ENCODE data around the gene CYB5RL. TPM values are rescaled to one million over a fixed set of nuclear protein-coding genes. Genes with fewer than 3 reads are reported as not detected.

Gene CYB5RL
- polyA plus RNA-seq, 3 donors from 2014 or later, result 1.5 to 3.6 (median 3.3) TPM

DNA sequence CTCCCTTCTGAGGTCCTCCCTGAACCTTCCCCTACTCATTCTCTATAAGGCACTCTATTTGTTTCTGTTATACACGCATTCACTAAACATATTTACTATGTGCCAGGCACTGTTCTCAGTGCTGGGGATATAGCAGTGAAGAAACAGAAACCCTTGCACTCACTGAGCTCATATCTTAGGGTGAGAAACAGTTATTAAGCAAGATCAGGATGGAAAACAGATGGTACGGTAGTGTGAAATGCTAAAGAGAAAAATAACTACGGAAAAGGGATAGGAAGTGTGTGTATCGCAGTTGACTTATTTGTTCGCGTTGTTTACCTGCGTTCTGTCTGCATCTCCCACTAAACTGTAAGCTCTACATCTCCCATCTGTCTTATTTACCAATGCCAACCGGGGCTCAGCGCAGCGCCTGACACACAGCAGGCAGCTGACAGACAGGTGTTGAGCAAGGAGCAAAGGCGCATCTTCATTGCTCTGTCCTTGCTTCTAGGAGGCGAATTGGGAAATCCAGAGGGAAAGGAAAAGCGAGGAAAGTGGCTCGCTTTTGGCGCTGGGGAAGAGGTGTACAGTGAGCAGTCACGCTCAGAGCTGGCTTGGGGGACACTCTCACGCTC is 572 bp downstream of the CYB5RL start:
- Mint-ChIP-seq H3K9me3 (no peaks in the 10 kb centered on the region), H3K27me3 (ENCODE audit: low read depth in 3 of 3) (peaks cover 0 to 2% (median 0%) of the 10 kb centered on the region in 3 donors), H3K27ac (peak overlapping the region; percentile 52 to 92 (median 78)), H3K36me3 (peaks cover 0 to 11% (median 9%) of the 10 kb centered on the region in 3 donors), H3K4me1 (peaks cover 30 to 45% of the 10 kb centered on the region in 2 donors), H3K4me3 (peak overlapping the region; percentile 88 to 94 (median 93))
- no peak for DNase-seq

DNA sequence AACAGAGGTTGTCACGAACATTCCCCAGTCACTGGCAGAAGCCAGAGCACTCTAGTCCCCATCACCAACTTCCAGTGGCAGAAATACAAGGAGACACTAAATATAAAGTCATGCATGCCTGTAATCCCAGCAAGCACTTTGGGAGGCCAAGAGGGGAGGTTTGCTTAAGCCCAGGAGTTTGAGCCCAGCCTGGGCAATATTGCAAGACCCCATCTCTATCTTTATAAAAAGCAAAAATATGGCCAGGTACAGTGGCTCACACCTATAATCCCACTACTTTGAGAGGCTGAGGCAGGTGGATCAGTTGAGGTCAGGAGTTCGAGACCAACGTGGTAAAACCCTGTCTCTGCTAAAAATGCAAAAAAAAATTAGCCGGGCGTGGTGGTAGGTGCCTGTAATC is 6.4 kb downstream of the CYB5RL start:
- H3K4me1 Mint-ChIP-seq, result no peaks in the 10 kb centered on the region
- H3K27ac Mint-ChIP-seq, result no peak overlapping the region
- no peaks in the 10 kb centered on the region for H3K9me3 Mint-ChIP-seq
- no peak overlapping the region for H3K4me3 Mint-ChIP-seq
- H3K27me3 Mint-ChIP-seq (ENCODE audit: low read depth in 3 of 3), result no peaks in the 10 kb centered on the region
- no peak for DNase-seq
- H3K36me3 Mint-ChIP-seq, result peaks cover 4 to 28% (median 18%) of the 10 kb centered on the region in 3 donors

DNA sequence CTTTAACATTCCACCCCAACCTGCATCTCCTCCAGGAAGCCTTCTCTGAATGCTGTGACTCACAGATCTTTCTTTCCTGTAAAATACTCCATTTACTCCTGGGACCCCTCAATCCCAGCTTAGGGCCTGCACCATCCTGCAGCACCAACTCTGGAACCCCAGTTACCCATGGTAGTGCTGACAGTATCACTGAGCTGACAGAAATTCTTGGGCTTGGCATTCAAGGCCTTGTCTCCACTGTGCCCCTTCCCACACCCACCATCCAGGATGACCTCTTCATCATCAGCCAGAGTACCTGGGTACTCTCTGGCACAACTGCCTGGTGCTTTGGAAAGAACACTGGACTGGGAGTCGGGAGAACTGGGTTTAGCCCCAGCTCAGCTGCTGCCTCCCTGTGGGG is 8.3 kb downstream of the CYB5RL start:
- no peaks in the 10 kb centered on the region for H3K27me3 Mint-ChIP-seq (ENCODE audit: low read depth in 3 of 3)
- H3K9me3 Mint-ChIP-seq, result no peaks in the 10 kb centered on the region
- no peak overlapping the region for H3K4me3 Mint-ChIP-seq
- no peak for DNase-seq
- H3K27ac Mint-ChIP-seq, result no peak overlapping the region
- no peaks in the 10 kb centered on the region for H3K4me1 Mint-ChIP-seq
- peaks cover 4 to 34% (median 16%) of the 10 kb centered on the region in 3 donors for H3K36me3 Mint-ChIP-seq

DNA sequence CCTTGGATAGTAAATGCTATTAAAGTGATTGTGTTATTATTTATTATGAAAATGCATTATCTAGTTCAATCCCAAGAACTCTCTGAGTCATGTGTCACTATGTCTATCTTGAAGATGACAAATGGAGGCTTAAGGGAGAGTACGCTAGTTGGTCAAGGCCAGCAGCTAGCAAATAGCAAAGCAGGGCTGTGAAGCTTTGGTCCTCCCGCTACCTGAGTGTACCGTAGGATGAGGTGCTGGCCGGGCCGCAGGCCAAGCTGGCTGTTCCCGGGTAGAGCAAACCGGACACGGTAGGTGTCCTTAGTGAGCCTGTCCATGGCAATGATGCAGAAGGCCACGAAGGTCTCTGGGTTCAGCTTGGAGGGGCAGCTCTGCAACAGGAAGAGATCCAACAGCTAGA is 9.3 kb downstream of the CYB5RL start:
- Mint-ChIP-seq H3K4me3 (no peak overlapping the region), H3K27me3 (ENCODE audit: low read depth in 3 of 3) (no peaks in the 10 kb centered on the region), H3K36me3 (peaks cover 4 to 37% (median 13%) of the 10 kb centered on the region in 3 donors), H3K9me3 (no peaks in the 10 kb centered on the region), H3K27ac (no peak overlapping the region), H3K4me1 (no peaks in the 10 kb centered on the region)
- DNase-seq, result no peak

DNA sequence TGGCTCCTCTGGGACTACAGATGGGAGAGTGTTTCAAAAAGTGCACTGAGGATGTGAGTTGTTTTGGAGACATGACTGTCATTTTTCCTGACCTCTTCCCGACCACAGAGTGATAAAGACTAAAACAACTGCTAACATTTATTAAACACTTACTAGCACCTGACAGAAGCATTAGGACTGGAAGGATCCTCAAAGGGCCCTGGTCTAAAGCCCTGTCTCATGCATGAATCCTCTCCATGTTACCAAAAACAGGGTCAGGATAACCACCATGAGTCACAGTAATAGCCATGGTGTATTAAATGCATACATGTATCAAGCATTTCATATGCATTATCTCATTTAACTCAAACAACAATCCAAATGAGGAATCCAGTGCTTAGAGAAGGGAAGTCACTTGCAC is 11.5 kb downstream of the CYB5RL start:
- peaks cover 3 to 30% (median 11%) of the 10 kb centered on the region in 3 donors for H3K36me3 Mint-ChIP-seq
- no peak overlapping the region for H3K27ac Mint-ChIP-seq

DNA sequence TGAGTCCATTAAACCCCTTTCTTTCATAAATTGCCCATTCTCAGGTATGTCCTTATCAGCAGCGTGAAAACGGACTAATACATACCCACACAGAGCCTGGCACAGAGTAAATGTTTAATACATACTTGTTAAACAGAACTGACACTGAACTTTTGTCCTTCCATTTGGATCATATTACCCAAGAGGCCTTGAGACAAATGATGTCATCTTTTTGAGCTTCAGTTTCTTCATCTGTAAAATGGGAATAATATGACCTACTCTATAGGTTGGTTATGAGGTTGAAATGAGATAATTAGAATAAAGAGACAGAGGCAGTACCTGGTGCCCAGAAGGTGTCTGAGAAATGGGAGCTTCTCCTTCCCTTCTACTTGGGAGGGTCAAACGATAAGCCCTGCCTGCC is 13.8 kb downstream of the CYB5RL start:
- peaks cover 0 to 21% (median 7%) of the 10 kb centered on the region in 3 donors for H3K36me3 Mint-ChIP-seq
- H3K27ac Mint-ChIP-seq, result no peak overlapping the region
- H3K9me3 Mint-ChIP-seq, result no peaks in the 10 kb centered on the region
- no peaks in the 10 kb centered on the region for H3K27me3 Mint-ChIP-seq (ENCODE audit: low read depth in 3 of 3)
- DNase-seq, result no peak
- no peaks in the 10 kb centered on the region for H3K4me1 Mint-ChIP-seq
- H3K4me3 Mint-ChIP-seq, result no peak overlapping the region

More for the DNA sequence above, 11.5 kb downstream of the CYB5RL start:
- Mint-ChIP-seq H3K27me3 (ENCODE audit: low read depth in 3 of 3) (no peaks in the 10 kb centered on the region), H3K4me3 (no peak overlapping the region), H3K9me3 (no peaks in the 10 kb centered on the region), H3K4me1 (no peaks in the 10 kb centered on the region)
- no peak for DNase-seq

DNA sequence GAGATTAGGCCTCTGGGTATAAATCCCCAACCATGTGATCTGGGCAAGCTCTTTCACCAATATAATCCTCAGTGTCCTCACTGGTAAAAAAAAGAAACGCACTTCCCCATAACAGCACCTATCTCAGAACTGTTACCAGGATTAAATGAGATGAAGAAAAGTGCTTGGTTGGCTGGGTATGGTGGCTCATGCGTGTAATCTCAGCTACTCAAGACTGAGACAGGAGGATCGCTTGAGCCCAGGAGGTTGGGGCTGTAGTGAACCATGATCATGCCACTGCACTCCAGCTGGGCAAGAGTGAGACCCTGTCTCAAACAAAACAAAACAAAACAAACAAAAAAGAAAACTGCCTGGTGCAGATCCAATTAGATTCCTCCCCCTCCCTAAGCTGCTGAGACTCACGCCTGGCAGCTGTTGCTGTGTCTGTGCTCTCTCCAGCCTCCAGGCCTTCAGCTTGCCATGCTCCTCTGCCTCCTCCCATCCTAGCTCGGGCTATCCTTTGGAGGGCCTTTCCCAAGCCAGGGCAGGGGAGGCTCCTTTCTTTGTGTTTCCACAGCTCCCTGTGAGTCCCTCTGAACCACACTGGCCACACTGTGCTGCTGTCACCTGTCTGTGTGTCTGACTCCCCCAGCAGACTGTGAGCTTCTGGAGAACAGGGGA is 19.0 kb downstream of the CYB5RL start:
- no peak for DNase-seq
- Mint-ChIP-seq H3K9me3 (no peaks in the 10 kb centered on the region), H3K36me3 (peaks cover 0 to 15% (median under 1%) of the 10 kb centered on the region in 3 donors), H3K27me3 (ENCODE audit: low read depth in 3 of 3) (peaks cover 0 to 3% (median 2%) of the 10 kb centered on the region in 3 donors), H3K4me3 (no peak overlapping the region), H3K4me1 (no peaks in the 10 kb centered on the region), H3K27ac (peak overlapping the region in 1 of 6 donors; percentile 11)

DNA sequence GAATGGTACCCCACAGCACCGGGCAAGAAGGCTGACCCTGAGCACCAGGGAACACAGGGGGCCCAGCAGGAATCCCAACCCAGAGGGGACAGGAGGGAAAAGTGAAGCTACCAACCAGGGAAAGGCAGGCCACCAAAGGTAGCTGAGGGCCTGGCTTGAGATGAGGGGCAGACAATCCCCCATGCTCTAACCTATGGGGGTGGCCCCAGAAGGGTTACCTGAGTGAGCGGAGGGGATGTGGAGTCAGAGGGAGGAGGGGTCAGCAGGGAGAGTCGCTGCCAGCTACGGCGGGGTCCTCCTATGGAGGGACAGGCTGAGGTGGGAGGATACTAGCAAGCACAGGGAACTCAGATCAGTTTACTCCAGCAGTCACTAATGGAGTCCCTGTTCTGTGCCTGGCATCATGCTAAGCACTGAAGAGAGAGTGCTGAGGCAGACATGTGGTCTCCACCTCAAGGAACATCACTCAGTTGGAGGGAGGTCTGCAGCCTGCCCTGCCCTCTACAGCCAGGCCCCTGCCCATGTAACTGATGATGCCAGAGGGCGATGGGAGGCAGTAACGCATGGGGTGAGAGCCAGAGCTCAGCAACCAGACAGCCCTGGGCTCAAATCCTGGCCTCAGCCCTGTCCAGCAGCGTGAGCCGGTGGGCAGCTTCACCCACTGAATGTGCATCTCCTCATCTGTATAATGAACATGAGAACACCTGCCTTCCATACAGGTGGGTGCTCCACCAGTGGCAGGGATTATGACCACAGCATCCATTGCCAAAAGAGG is 21.3 kb downstream of the CYB5RL start:
- no peaks in the 10 kb centered on the region for H3K4me1 Mint-ChIP-seq
- DNase-seq, result no peak
- H3K36me3 Mint-ChIP-seq, result peaks cover 0 to 6% (median 3%) of the 10 kb centered on the region in 3 donors
- H3K9me3 Mint-ChIP-seq, result no peaks in the 10 kb centered on the region
- no peak overlapping the region for H3K4me3 Mint-ChIP-seq
- H3K27ac Mint-ChIP-seq, result peak overlapping the region in 1 of 6 donors; percentile 40
- peaks cover 0 to 5% (median 2%) of the 10 kb centered on the region in 3 donors for H3K27me3 Mint-ChIP-seq (ENCODE audit: low read depth in 3 of 3)

DNA sequence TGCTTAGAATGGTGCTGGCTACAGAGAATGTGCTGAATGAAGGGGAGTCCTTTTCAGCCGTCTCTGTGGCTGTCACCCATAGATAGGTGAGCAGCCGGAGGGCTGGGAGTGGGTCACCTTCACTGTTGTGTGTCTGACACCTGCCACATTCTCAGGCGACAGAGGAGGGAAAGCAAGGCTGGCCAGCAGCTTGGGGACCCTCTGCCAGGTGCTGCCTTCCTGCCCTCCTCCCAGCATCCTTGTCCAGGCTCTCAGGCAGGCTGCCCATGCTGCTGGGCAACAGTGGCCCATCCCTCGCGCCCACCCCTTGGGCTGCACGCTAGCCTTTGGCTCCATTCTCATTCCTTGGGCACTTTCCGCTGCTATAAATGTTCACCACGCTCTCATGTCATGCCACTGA is 22.1 kb downstream of the CYB5RL start:
- DNase-seq, result no peak
- Mint-ChIP-seq H3K27me3 (ENCODE audit: low read depth in 3 of 3) (peaks cover 0 to 5% (median 2%) of the 10 kb centered on the region in 3 donors), H3K4me3 (no peak overlapping the region), H3K4me1 (no peaks in the 10 kb centered on the region), H3K36me3 (peaks cover 0 to 6% (median 3%) of the 10 kb centered on the region in 3 donors), H3K27ac (no peak overlapping the region), H3K9me3 (no peaks in the 10 kb centered on the region)

DNA sequence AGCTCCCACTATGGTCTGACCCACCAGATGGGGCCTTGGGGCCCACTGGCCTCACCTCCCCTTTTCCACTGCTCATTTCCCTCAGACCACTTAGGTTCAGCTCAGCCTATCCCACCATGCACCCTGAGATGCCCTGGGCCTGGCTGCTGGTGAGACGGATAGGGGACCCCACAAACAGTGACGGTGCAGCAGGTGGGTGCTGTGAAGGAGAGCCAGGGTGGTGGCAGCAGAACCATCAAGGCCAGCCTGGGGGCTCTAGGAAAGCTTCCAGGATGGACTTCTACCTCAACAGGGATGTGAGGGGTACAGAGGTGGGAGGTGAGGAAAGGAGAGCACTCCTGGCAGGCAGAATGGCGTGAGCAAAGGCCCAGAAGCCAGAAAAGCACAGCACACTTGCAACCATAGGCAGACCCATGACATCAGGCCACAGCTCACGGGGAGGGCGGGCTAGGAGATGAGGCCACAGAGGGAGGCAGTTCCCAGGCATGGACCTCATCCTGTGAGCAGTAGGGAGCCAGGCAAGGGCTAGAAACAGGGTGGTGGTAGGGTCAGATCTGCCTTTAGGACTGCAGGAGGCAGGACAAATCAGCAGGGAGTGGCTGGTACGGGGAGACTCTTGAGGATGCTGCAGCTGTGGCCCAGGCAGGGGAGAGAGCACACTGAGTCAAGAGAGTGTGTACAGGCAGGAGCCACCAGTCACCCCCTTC is 23.1 kb downstream of the CYB5RL start:
- Mint-ChIP-seq H3K27me3 (ENCODE audit: low read depth in 3 of 3) (peaks cover 0 to 5% (median 2%) of the 10 kb centered on the region in 3 donors), H3K27ac (no peak overlapping the region), H3K4me3 (no peak overlapping the region), H3K9me3 (no peaks in the 10 kb centered on the region), H3K36me3 (peaks cover 0 to 6% (median 3%) of the 10 kb centered on the region in 3 donors), H3K4me1 (no peaks in the 10 kb centered on the region)
- no peak for DNase-seq

DNA sequence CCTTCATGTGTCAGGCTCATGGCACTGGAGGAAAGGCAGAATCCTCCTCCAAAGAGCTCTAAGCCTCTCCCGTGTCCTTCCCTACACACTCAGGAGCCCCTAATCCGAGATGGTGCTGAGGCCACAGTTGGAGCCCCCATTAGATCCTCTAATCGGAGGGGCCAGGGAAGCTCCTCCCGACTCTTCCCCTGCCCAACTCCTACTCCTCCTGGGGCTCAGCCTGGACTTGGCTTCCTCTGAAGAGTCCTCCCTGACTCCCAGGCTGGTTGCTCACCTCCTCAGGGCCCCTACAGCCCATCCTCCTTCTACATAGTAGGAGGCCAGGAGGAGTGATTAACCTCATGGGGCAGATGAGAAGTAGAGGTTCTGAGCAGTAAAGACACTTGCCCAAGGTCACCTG is 25.7 kb downstream of the CYB5RL start:
- Mint-ChIP-seq H3K27me3 (ENCODE audit: low read depth in 3 of 3) (peaks cover 0 to 5% (median 2%) of the 10 kb centered on the region in 3 donors), H3K4me1 (no peaks in the 10 kb centered on the region)

DNA sequence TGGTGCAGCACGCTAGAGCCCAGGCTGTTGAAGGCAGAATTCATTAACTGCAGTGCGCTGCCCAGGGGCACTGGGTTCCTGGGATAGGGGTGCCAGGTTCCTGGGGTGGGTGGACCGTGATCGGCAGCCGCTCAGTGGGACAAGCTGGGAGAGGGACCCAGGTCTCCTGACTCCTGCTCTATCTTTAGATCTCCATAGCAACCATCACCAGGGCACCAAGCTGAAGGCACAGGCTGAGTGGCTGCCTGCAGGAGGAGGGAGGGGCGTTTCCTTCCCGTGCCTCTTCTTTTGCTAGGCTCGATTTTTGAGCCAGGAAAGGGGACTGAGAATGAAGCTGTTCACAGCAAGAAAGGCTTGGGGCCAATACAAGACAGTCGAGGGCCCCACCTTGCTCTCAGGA is 26.1 kb downstream of the CYB5RL start:
- Mint-ChIP-seq H3K9me3 (no peaks in the 10 kb centered on the region), H3K4me3 (no peak overlapping the region), H3K27me3 (ENCODE audit: low read depth in 3 of 3) (peaks cover 0 to 5% (median 2%) of the 10 kb centered on the region in 3 donors), H3K4me1 (no peaks in the 10 kb centered on the region), H3K36me3 (peaks cover 0 to 6% (median 3%) of the 10 kb centered on the region in 3 donors), H3K27ac (no peak overlapping the region)
- DNase-seq, result no peak

More for the DNA sequence above, 25.7 kb downstream of the CYB5RL start:
- H3K27ac Mint-ChIP-seq, result no peak overlapping the region
- no peaks in the 10 kb centered on the region for H3K9me3 Mint-ChIP-seq
- no peak overlapping the region for H3K4me3 Mint-ChIP-seq
- H3K36me3 Mint-ChIP-seq, result peaks cover 0 to 6% (median 3%) of the 10 kb centered on the region in 3 donors
- no peak for DNase-seq
